Large intestine (tissue), 3 donors: Measurements from ENCODE around the gene ITGB5. TPM values are rescaled to one million over a fixed set of nuclear protein-coding genes. Genes with fewer than 3 reads are reported as not detected.
A peak's percentile ranks its signal among the peaks of the same experiment; 100 is the strongest.

Experiments
- DNase-seq, 2 donors: peaks; one replicate each; pipeline versions ENCODE4 v3.0.0 to v3.0.0-alpha.2; 2013
- H3K27ac ChIP-seq: one replicate; pipeline ENCODE4 v1.5.1; 2013; ENCODE audit warnings: low read length
- H3K27me3 ChIP-seq: 2 replicates; pipeline ENCODE4 v1.6.1; 2013; ENCODE audit warnings: low read length; ENCODE audit not compliant: control insufficient read depth, insufficient read depth
- H3K36me3 ChIP-seq: 2 replicates; pipeline ENCODE4 v1.6.1; 2013; ENCODE audit warnings: low read length; ENCODE audit not compliant: control insufficient read depth, insufficient read depth
- H3K4me1 ChIP-seq: one replicate; pipeline ENCODE4 v1.6.1; 2013; ENCODE audit warnings: low read length; ENCODE audit not compliant: control insufficient read depth, insufficient read depth
- H3K4me3 ChIP-seq: one replicate; pipeline ENCODE4 v1.5.1; 2013; ENCODE audit warnings: low read length
- H3K9me3 ChIP-seq: one replicate; pipeline ENCODE4 v1.6.1; 2013; ENCODE audit warnings: mild to moderate bottlenecking, low read depth, low read length, moderate library complexity; ENCODE audit not compliant: control insufficient read depth
- WGBS: methylation state at CpG from one replicate; pipeline ENCODE4 v1.1.5; 2013; ENCODE audit warnings: low lambda C conversion rate; ENCODE audit not compliant: insufficient coverage; 5-methylcytosine and 5-hydroxymethylcytosine counted together
- polyA plus RNA-seq: library from polyadenylated mRNA; unstranded; fragments of 120-200 nt; gene quantifications from one replicate; pipeline ENCODE4 v1.2.1, GENCODE V29; 2013

The ITGB5 gene
- polyA plus RNA-seq, 1 donor, result 60.9 TPM

- Histone ChIP-seq H3K9me3 (no peaks in the 10 kb centered on the region), H3K36me3 (peaks cover 3% of the 10 kb centered on the region), H3K27ac (no peak overlapping the region), H3K4me3 (no peak overlapping the region), H3K4me1 (peaks cover 12% of the 10 kb centered on the region), H3K27me3 (no peaks in the 10 kb centered on the region)
- no CpG with 5 or more reads among the region's 7 CpGs for WGBS
- no peak for DNase-seq
These were observed 3.2 kb downstream of the ITGB5 start for GRCh38 chr3:124883766-124884473.

- 74% methylated on average over 5 of the region's 13 CpGs for WGBS
- Histone ChIP-seq H3K27me3 (no peaks in the 10 kb centered on the region), H3K9me3 (no peaks in the 10 kb centered on the region), H3K36me3 (peaks cover 3% of the 10 kb centered on the region), H3K27ac (no peak overlapping the region), H3K4me1 (peaks cover 19% of the 10 kb centered on the region), H3K4me3 (no peak overlapping the region)
- no peak for DNase-seq
These were observed 4.1 kb downstream of the ITGB5 start for GRCh38 chr3:124882816-124883747.

- Histone ChIP-seq H3K4me3 (no peak overlapping the region), H3K9me3 (no peaks in the 10 kb centered on the region), H3K27ac (no peak overlapping the region), H3K27me3 (no peaks in the 10 kb centered on the region), H3K4me1 (peaks cover 26% of the 10 kb centered on the region), H3K36me3 (peaks cover 3% of the 10 kb centered on the region)
- WGBS, result 100% methylated on average over 2 of the region's 11 CpGs
- DNase-seq, result no peak
These were observed 5.0 kb downstream of the ITGB5 start for GRCh38 chr3:124881976-124882697.

- Histone ChIP-seq H3K36me3 (peaks cover 3% of the 10 kb centered on the region), H3K9me3 (no peaks in the 10 kb centered on the region), H3K27ac (peak overlapping the region; percentile 9), H3K4me3 (no peak overlapping the region), H3K27me3 (no peaks in the 10 kb centered on the region), H3K4me1 (peaks cover 29% of the 10 kb centered on the region)
- no peak for DNase-seq
These were observed 7.9 kb downstream of the ITGB5 start for GRCh38 chr3:124879337-124879680.

- no peaks in the 10 kb centered on the region for H3K27me3 ChIP-seq
- H3K27ac ChIP-seq, result peak overlapping the region; percentile 9
- no CpG with 5 or more reads among the region's 6 CpGs for WGBS
- peaks cover 3% of the 10 kb centered on the region for H3K36me3 ChIP-seq
- no peak overlapping the region for H3K4me3 ChIP-seq
- peak; percentile 47 to 80 for DNase-seq
- H3K9me3 ChIP-seq, result no peaks in the 10 kb centered on the region
- peaks cover 29% of the 10 kb centered on the region for H3K4me1 ChIP-seq
These were observed 8.4 kb downstream of the ITGB5 start for GRCh38 chr3:124878561-124879336.

- Histone ChIP-seq H3K36me3 (peaks cover 3% of the 10 kb centered on the region), H3K9me3 (no peaks in the 10 kb centered on the region), H3K27me3 (no peaks in the 10 kb centered on the region), H3K27ac (no peak overlapping the region), H3K4me1 (peaks cover 29% of the 10 kb centered on the region), H3K4me3 (no peak overlapping the region)
- DNase-seq, result no peak
- WGBS, result no CpG with 5 or more reads among the region's 3 CpGs
These were observed 9.5 kb downstream of the ITGB5 start for GRCh38 chr3:124877674-124878073.

GRCh38 chr3:124876401-124876878 lies 10.7 kb downstream of the ITGB5 start:
- no peaks in the 10 kb centered on the region for H3K9me3 ChIP-seq
- no peak overlapping the region for H3K4me3 ChIP-seq
- peaks cover 29% of the 10 kb centered on the region for H3K4me1 ChIP-seq
- H3K27me3 ChIP-seq, result no peaks in the 10 kb centered on the region
- H3K27ac ChIP-seq, result peak overlapping the region; percentile 4
- peaks cover 3% of the 10 kb centered on the region for H3K36me3 ChIP-seq
- DNase-seq, result peak in 1 of 2 donors; percentile 39
- WGBS, result no CpG with 5 or more reads among the region's 3 CpGs

- WGBS, result 100% methylated on average over 1 of the region's 1 CpG
- Histone ChIP-seq H3K27me3 (no peaks in the 10 kb centered on the region), H3K27ac (no peak overlapping the region), H3K4me1 (peaks cover 18% of the 10 kb centered on the region), H3K9me3 (no peaks in the 10 kb centered on the region), H3K36me3 (peaks cover 12% of the 10 kb centered on the region), H3K4me3 (no peak overlapping the region)
- DNase-seq, result no peak
These were observed 13.9 kb downstream of the ITGB5 start for GRCh38 chr3:124873226-124873625.

GRCh38 chr3:124867511-124867910 lies 19.7 kb downstream of the ITGB5 start:
- no peak for DNase-seq
- no CpG with 5 or more reads among the region's 3 CpGs for WGBS
- Histone ChIP-seq H3K27ac (no peak overlapping the region), H3K9me3 (no peaks in the 10 kb centered on the region), H3K4me1 (no peaks in the 10 kb centered on the region), H3K4me3 (no peak overlapping the region), H3K36me3 (peaks cover 25% of the 10 kb centered on the region), H3K27me3 (no peaks in the 10 kb centered on the region)
